ENCODE data around the gene SRPK1.

The SRPK1 gene

GRCh38 chr6:35810971-35811698, 109.8 kb downstream of the SRPK1 start:
- DNase-seq = no peak

- DNase-seq = no peak
Observed at GRCh38 chr6:35809809-35810208, 111.1 kb downstream of the SRPK1 start.

- no peak for DNase-seq
Observed at GRCh38 chr6:35808688-35809087, 112.2 kb downstream of the SRPK1 start.

- peak in 3 of 14 donors; percentile 5 to 16 (median 5) for DNase-seq
Observed at GRCh38 chr6:35804996-35805736, 115.7 kb downstream of the SRPK1 start, which contains the start of gene LHFPL5. Gene LHFPL5, plus strand, starts transcription at chr6:35805352. Its CDS starts 319 bp downstream, at chr6:35805671.

- no peak for DNase-seq
Observed at GRCh38 chr6:35801148-35801547, 119.8 kb downstream of the SRPK1 start.

GRCh38 chr6:35798706-35799105, 122.2 kb downstream of the SRPK1 start:
- no peak for DNase-seq

GRCh38 chr6:35797837-35798526, 122.9 kb downstream of the SRPK1 start:
- DNase-seq = no peak

GRCh38 chr6:35796236-35796635, 124.7 kb downstream of the SRPK1 start:
- no peak for DNase-seq

GRCh38 chr6:35795453-35796071, 125.3 kb downstream of the SRPK1 start:
- no peak for DNase-seq

- DNase-seq = no peak
Observed at GRCh38 chr6:35794536-35795452, 126.1 kb downstream of the SRPK1 start.

- DNase-seq = no peak
Observed at GRCh38 chr6:35790683-35791082, 130.2 kb downstream of the SRPK1 start.

GRCh38 chr6:35788423-35788982, 132.4 kb downstream of the SRPK1 start:
- no peak for DNase-seq

- DNase-seq = no peak
Observed at GRCh38 chr6:35787266-35788218, 133.4 kb downstream of the SRPK1 start.

GRCh38 chr6:35786810-35787209, 134.1 kb downstream of the SRPK1 start:
- no peak for DNase-seq

GRCh38 chr6:35786272-35786671, 134.6 kb downstream of the SRPK1 start:
- DNase-seq = no peak

GRCh38 chr6:35784200-35784599, 136.7 kb downstream of the SRPK1 start:
- no peak for DNase-seq

Measured in C1 segment of cervical spinal cord (tissue), 14 donors.